ENCODE measurements around the gene MBD6. TPM values are rescaled to one million over a fixed set of nuclear protein-coding genes. Genes with fewer than 3 reads are reported as not detected.

MBD6 gene
- total and polyA plus RNA-seq, 2 of the 13 experiments (the other 11 are each of a cell fraction or from before 2014, with no cell fraction given): 4.1 to 5.9 TPM

- TF ChIP-seq ZNF318 (CRISPR knock-in tag; IDR thresholded peaks at IDR 0.05) (no peak), RERE (CRISPR knock-in tag; IDR thresholded peaks at IDR 0.05; ENCODE audit: low read depth) (no peak), U2AF1 (optimal IDR thresholded peaks at IDR 0.05; ENCODE audit: low read depth, low read length) (no peak), ISX (CRISPR knock-in tag; conservative IDR thresholded peaks at IDR 0.05) (no peak), ZNF788 (CRISPR knock-in tag; IDR thresholded peaks at IDR 0.05; ENCODE audit: borderline replicate concordance) (peak; percentile 69; the same call in 1 of the 2 replicates), ZNF276 (CRISPR knock-in tag; IDR thresholded peaks at IDR 0.05; ENCODE audit: low read depth) (no peak), RBM39 (IDR thresholded peaks at IDR 0.05; ENCODE audit: low read depth, low read length, poor library complexity, severe bottlenecking) (peak; percentile 78)
Measured at GRCh38 chr12:57487597-57488401, 34.8 kb upstream of the MBD6 start, which contains the start of gene MARS1 (continued).

Measured in HepG2 (cell line).